Upper lobe of left lung (tissue), 6 donors: Measurements from ENCODE around the gene MAP1LC3A. TPM values are rescaled to one million over a fixed set of nuclear protein-coding genes. Genes with fewer than 3 reads are reported as not detected.

ENCODE experiments used
- ATAC-seq, 2 donors: fragments of 200-7000 bp; cut with Tn5 transposase; one replicate each; pipeline ENCODE4 v1.9.1; 2022; ENCODE audit warnings: mild to moderate bottlenecking in 2 of 2, moderate library complexity in 2 of 2; ENCODE audit not compliant: low FRiP score in 2 of 2
- DNase-seq, 2 donors: peaks; one replicate each; pipeline ENCODE4 v3.0.0-alpha.2; 2019 to 2020
- H3K27ac ChIP-seq, 4 donors: fragments of 200-600 bp; sonication (generic); one replicate each; pipeline ENCODE4 v1.5.1; 2016 to 2019
- H3K27me3 ChIP-seq, 4 donors: fragments of 200-600 bp; sonication (generic); one replicate each; pipeline ENCODE4 v1.5.1; 2017 to 2019
- H3K36me3 ChIP-seq, 4 donors: fragments of 200-600 bp; sonication (generic); one replicate each; pipeline ENCODE4 v1.5.1; 2016 to 2019
- H3K4me1 ChIP-seq, 4 donors: fragments of 200-600 bp; sonication (generic); one replicate each; pipeline ENCODE4 v1.5.1; 2018 to 2019
- H3K4me3 ChIP-seq, 4 donors: fragments of 200-600 bp; sonication (generic); one replicate each; pipeline ENCODE4 v1.5.1; 2017 to 2019; ENCODE audit warnings: mild to moderate bottlenecking in 2 of 4, moderate library complexity in 1 of 4
- H3K9me3 ChIP-seq, 4 donors: fragments of 200-600 bp; sonication (generic); one replicate each; pipeline ENCODE4 v1.5.1; 2018 to 2019
- EP300 ChIP-seq, 4 donors: sonication (generic); formaldehyde crosslinking; IDR thresholded peaks; one replicate each; pipeline ENCODE4 v1.5.1; 2017; ENCODE audit warnings: antibody characterized with exemption in 4 of 4, control low read depth in 2 of 4
- POLR2A ChIP-seq, 4 donors: fragments of 450-650 bp; IDR thresholded peaks; one replicate each; pipeline ENCODE4 v1.5.1; 2016 to 2017; ENCODE audit warnings: antibody characterized with exemption in 4 of 4, mild to moderate bottlenecking in 2 of 4
- POLR2AphosphoS5 ChIP-seq, 2 donors: sonication (generic); formaldehyde crosslinking; IDR thresholded peaks; one replicate each; pipeline ENCODE4 v1.5.1; 2017; ENCODE audit warnings: antibody characterized with exemption in 2 of 2
- WGBS, 2 donors: methylation state at CpG; one replicate each; pipeline ENCODE4 v1.1.5; 2017 to 2018; 5-methylcytosine and 5-hydroxymethylcytosine counted together
- total RNA-seq, 6 donors: library from RNA; depleted of rRNA in 4 of 6; stranded (reverse); fragments of >200 nt in 4 of 6; gene quantifications; one replicate each; pipeline versions ENCODE4 v1.1.0 to v1.2.1, GENCODE V29; 2016 to 2021
- TF ChIP-seq, protein P1 (sequence below), 6 experiments: fragments of 450-650 bp in 4 of 6; fragments of 200-600 bp in 2 of 6; sonication (generic) in 2 of 6; IDR thresholded peaks; one replicate each; pipeline ENCODE4 v1.5.1; 2016 to 2019; ENCODE audit warnings: antibody characterized with exemption in 6 of 6
- donor health status: DM: no; HTN: no; CAD: no; lungs with moderate emphysema.
- donor health status: DM: no; HTN: yes; CAD: no; lungs with severe emphysema.

MAP1LC3A gene
- total RNA-seq, 6 donors from 2014 or later = 41.9 to 148 (median 71.8) TPM

- Histone ChIP-seq H3K4me3 (no peak overlapping the region), H3K4me1 (peaks cover 0 to 7% (median 3%) of the 10 kb centered on the region in 4 donors), H3K9me3 (no peaks in the 10 kb centered on the region), H3K27me3 (no peaks in the 10 kb centered on the region), H3K27ac (no peak overlapping the region), H3K36me3 (peaks cover 32 to 85% (median 73%) of the 10 kb centered on the region in 4 donors)
- ATAC-seq (no peak), DNase-seq (no peak)
- TF ChIP-seq POLR2AphosphoS5 (IDR thresholded peaks at IDR 0.05) (no peak), EP300 (IDR thresholded peaks at IDR 0.05) (no peak), POLR2A (IDR thresholded peaks at IDR 0.05) (no peak)
- TF ChIP-seq, protein P1, sequence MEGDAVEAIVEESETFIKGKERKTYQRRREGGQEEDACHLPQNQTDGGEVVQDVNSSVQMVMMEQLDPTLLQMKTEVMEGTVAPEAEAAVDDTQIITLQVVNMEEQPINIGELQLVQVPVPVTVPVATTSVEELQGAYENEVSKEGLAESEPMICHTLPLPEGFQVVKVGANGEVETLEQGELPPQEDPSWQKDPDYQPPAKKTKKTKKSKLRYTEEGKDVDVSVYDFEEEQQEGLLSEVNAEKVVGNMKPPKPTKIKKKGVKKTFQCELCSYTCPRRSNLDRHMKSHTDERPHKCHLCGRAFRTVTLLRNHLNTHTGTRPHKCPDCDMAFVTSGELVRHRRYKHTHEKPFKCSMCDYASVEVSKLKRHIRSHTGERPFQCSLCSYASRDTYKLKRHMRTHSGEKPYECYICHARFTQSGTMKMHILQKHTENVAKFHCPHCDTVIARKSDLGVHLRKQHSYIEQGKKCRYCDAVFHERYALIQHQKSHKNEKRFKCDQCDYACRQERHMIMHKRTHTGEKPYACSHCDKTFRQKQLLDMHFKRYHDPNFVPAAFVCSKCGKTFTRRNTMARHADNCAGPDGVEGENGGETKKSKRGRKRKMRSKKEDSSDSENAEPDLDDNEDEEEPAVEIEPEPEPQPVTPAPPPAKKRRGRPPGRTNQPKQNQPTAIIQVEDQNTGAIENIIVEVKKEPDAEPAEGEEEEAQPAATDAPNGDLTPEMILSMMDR (IDR thresholded peaks at IDR 0.05) = no peak
- WGBS, 2 donors = 94 to 96% methylated on average over 14 to 15 of the region's 15 CpGs
Observed at GRCh38 chr20:34535301-34535840, 23.1 kb upstream of the MAP1LC3A start.

DNA sequence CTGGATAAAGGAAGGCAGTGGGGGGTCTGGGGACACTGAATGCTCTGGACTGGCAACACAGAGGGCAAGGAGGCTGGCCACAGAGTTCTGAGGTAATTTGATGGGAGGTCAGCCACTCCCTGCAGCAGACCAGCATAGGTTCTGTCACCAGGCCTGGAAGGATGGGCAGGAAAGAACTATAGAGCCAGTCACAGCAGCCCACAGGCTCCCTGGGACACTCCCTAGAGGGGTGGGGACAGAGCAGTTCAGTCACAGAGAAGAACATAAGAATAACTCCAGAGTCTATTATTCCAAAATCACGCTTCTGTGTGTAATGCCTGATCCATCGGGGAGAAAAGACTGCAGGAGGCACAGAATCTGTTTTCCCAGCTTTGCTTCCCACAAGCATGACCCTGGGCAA, 22.7 kb upstream of the MAP1LC3A start:
- H3K36me3 ChIP-seq = peaks cover 33 to 90% (median 73%) of the 10 kb centered on the region in 4 donors
- H3K4me1 ChIP-seq = peaks cover 0 to 6% (median 1%) of the 10 kb centered on the region in 4 donors
- H3K27me3 ChIP-seq = no peaks in the 10 kb centered on the region
- TF ChIP-seq EP300 (IDR thresholded peaks at IDR 0.05) (no peak), POLR2AphosphoS5 (IDR thresholded peaks at IDR 0.05) (no peak), POLR2A (IDR thresholded peaks at IDR 0.05) (no peak)
- TF ChIP-seq, protein P1 (IDR thresholded peaks at IDR 0.05) = no peak
- no peak for ATAC-seq
- H3K4me3 ChIP-seq = no peak overlapping the region
- H3K9me3 ChIP-seq = no peaks in the 10 kb centered on the region
- no peak overlapping the region for H3K27ac ChIP-seq
- 94 to 100% methylated on average over 2 of the region's 2 CpGs for WGBS, 2 donors
- DNase-seq = no peak

DNA sequence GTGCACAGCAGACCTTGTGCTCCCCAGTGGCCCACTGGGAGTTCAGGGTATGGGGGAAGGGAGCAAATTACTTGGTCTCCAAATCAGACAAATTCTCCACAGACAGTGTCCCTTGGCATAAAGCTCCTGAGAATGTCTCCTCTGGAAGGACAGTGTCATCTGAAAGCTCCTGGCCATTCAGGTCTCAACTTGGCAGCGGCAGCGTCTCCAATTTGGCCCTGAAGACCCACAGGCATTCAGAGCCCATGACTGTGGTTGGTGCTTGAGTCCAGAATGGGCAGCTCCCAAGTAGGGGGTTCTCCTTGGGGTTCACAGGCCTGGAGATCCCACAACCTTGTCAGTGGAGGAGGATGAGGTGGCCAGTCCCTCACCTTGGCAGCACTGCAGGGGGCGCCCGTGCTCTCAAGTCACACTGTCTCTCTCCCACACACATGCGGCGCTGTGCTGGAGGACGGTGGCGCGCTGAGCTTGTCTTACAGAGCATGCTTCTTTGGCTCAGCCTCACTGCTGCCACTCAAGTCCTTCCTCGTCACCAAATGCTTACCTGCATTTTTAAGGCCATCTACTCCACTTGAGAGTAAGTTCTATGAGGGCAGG, 21.6 kb upstream of the MAP1LC3A start:
- ATAC-seq = peak in 1 of 2 donors; percentile 31

GRCh38 chr20:34537651-34538050, 20.9 kb upstream of the MAP1LC3A start:
- WGBS, 2 donors = 88 to 96% methylated on average over 7 to 8 of the region's 8 CpGs
- H3K4me1 ChIP-seq = no peaks in the 10 kb centered on the region
- H3K4me3 ChIP-seq = no peak overlapping the region
- ATAC-seq = no peak
- H3K36me3 ChIP-seq = peaks cover 37 to 93% (median 72%) of the 10 kb centered on the region in 4 donors
- H3K27ac ChIP-seq = no peak overlapping the region
- no peaks in the 10 kb centered on the region for H3K9me3 ChIP-seq
- DNase-seq = no peak
- no peaks in the 10 kb centered on the region for H3K27me3 ChIP-seq
- no peak for TF ChIP-seq POLR2A (IDR thresholded peaks at IDR 0.05)
- TF ChIP-seq EP300 (IDR thresholded peaks at IDR 0.05) = no peak
- TF ChIP-seq, protein P1 (IDR thresholded peaks at IDR 0.05) = no peak
- TF ChIP-seq POLR2AphosphoS5 (IDR thresholded peaks at IDR 0.05) = no peak

More for the DNA sequence above, 21.6 kb upstream of the MAP1LC3A start:
- WGBS, 2 donors = 70 to 89% methylated on average over 9 to 10 of the region's 10 CpGs
- Histone ChIP-seq H3K4me1 (no peaks in the 10 kb centered on the region), H3K27me3 (no peaks in the 10 kb centered on the region), H3K4me3 (no peak overlapping the region), H3K36me3 (peaks cover 37 to 93% (median 75%) of the 10 kb centered on the region in 4 donors), H3K9me3 (no peaks in the 10 kb centered on the region), H3K27ac (no peak overlapping the region)
- TF ChIP-seq POLR2AphosphoS5 (IDR thresholded peaks at IDR 0.05) = no peak
- TF ChIP-seq, protein P1 (IDR thresholded peaks at IDR 0.05) = peak in 2 of 6 experiments; percentile 12 to 34
- DNase-seq = peak; percentile 37 to 81
